Neuron (in vitro differentiated cells): Measurements from ENCODE around the gene KCNK2.

Source experiments
- H2AFZ ChIP-seq: one replicate; pipeline ENCODE4 v1.6.1; 2013; ENCODE audit warnings: low read depth, mild to moderate bottlenecking, inconsistent platforms, low read length, moderate library complexity
- H3K27me3 ChIP-seq: one replicate; pipeline ENCODE4 v1.6.1; 2013; ENCODE audit warnings: low read length; ENCODE audit not compliant: insufficient read depth
- H3K36me3 ChIP-seq: one replicate; pipeline ENCODE4 v1.6.1; 2013; ENCODE audit warnings: low read length; ENCODE audit not compliant: insufficient read depth
- H3K4me1 ChIP-seq: one replicate; pipeline ENCODE4 v1.6.1; 2013; ENCODE audit warnings: low read length; ENCODE audit not compliant: insufficient read depth
- H3K4me3 ChIP-seq: 2 replicates; pipeline ENCODE4 v1.5.1; 2013; ENCODE audit warnings: mild to moderate bottlenecking, low read length, moderate library complexity
- H3K9me3 ChIP-seq: one replicate; pipeline ENCODE4 v1.6.1; 2013; ENCODE audit warnings: low read length

Gene KCNK2

GRCh38 chr1:215200121-215200520, 117.6 kb downstream of the KCNK2 start:
- H2AFZ ChIP-seq = no peak overlapping the region
- no peaks in the 10 kb centered on the region for H3K36me3 ChIP-seq
- no peaks in the 10 kb centered on the region for H3K27me3 ChIP-seq
- no peak overlapping the region for H3K4me3 ChIP-seq
- peaks cover 16% of the 10 kb centered on the region for H3K4me1 ChIP-seq
- H3K9me3 ChIP-seq = no peaks in the 10 kb centered on the region

GRCh38 chr1:215201283-215201682, 118.7 kb downstream of the KCNK2 start:
- peaks cover 16% of the 10 kb centered on the region for H3K4me1 ChIP-seq
- no peaks in the 10 kb centered on the region for H3K36me3 ChIP-seq
- no peak overlapping the region for H2AFZ ChIP-seq
- no peak overlapping the region for H3K4me3 ChIP-seq
- H3K27me3 ChIP-seq = no peaks in the 10 kb centered on the region
- no peaks in the 10 kb centered on the region for H3K9me3 ChIP-seq

- H3K36me3 ChIP-seq = no peaks in the 10 kb centered on the region
- H3K4me3 ChIP-seq = no peak overlapping the region
- no peak overlapping the region for H2AFZ ChIP-seq
- H3K4me1 ChIP-seq = peaks cover 16% of the 10 kb centered on the region
- H3K27me3 ChIP-seq = no peaks in the 10 kb centered on the region
- no peaks in the 10 kb centered on the region for H3K9me3 ChIP-seq
Observed at GRCh38 chr1:215202868-215203267, 120.3 kb downstream of the KCNK2 start.

GRCh38 chr1:215210167-215210566, 127.6 kb downstream of the KCNK2 start:
- H3K4me1 ChIP-seq = no peaks in the 10 kb centered on the region
- no peaks in the 10 kb centered on the region for H3K27me3 ChIP-seq
- H3K36me3 ChIP-seq = no peaks in the 10 kb centered on the region
- no peak overlapping the region for H2AFZ ChIP-seq
- H3K4me3 ChIP-seq = no peak overlapping the region
- H3K9me3 ChIP-seq = no peaks in the 10 kb centered on the region

- no peaks in the 10 kb centered on the region for H3K36me3 ChIP-seq
- H3K27me3 ChIP-seq = no peaks in the 10 kb centered on the region
- no peak overlapping the region for H2AFZ ChIP-seq
- H3K4me1 ChIP-seq = no peaks in the 10 kb centered on the region
- no peaks in the 10 kb centered on the region for H3K9me3 ChIP-seq
- H3K4me3 ChIP-seq = no peak overlapping the region
Observed at GRCh38 chr1:215215846-215216245, 133.3 kb downstream of the KCNK2 start.

GRCh38 chr1:215219372-215219771, 136.8 kb downstream of the KCNK2 start:
- H3K9me3 ChIP-seq = no peaks in the 10 kb centered on the region

GRCh38 chr1:215220346-215220745, 137.8 kb downstream of the KCNK2 start:
- Histone ChIP-seq H3K36me3 (no peaks in the 10 kb centered on the region), H3K4me1 (no peaks in the 10 kb centered on the region), H3K27me3 (no peaks in the 10 kb centered on the region), H2AFZ (no peak overlapping the region), H3K9me3 (no peaks in the 10 kb centered on the region), H3K4me3 (no peak overlapping the region)

More at GRCh38 chr1:215219372-215219771, 136.8 kb downstream of the KCNK2 start:
- Histone ChIP-seq H3K4me1 (no peaks in the 10 kb centered on the region), H3K4me3 (no peak overlapping the region), H3K27me3 (no peaks in the 10 kb centered on the region), H3K36me3 (no peaks in the 10 kb centered on the region), H2AFZ (no peak overlapping the region)

- Histone ChIP-seq H3K4me3 (no peak overlapping the region), H3K36me3 (no peaks in the 10 kb centered on the region), H3K4me1 (no peaks in the 10 kb centered on the region), H2AFZ (no peak overlapping the region), H3K9me3 (no peaks in the 10 kb centered on the region), H3K27me3 (no peaks in the 10 kb centered on the region)
Observed at GRCh38 chr1:215226757-215227156, 144.2 kb downstream of the KCNK2 start.

GRCh38 chr1:215228193-215228592, 145.7 kb downstream of the KCNK2 start:
- Histone ChIP-seq H3K27me3 (no peaks in the 10 kb centered on the region), H3K9me3 (no peaks in the 10 kb centered on the region), H3K4me3 (no peak overlapping the region), H3K4me1 (no peaks in the 10 kb centered on the region), H3K36me3 (no peaks in the 10 kb centered on the region), H2AFZ (no peak overlapping the region)

- H3K36me3 ChIP-seq = no peaks in the 10 kb centered on the region
- no peak overlapping the region for H2AFZ ChIP-seq
- no peaks in the 10 kb centered on the region for H3K27me3 ChIP-seq
- no peak overlapping the region for H3K4me3 ChIP-seq
- H3K9me3 ChIP-seq = no peaks in the 10 kb centered on the region
- no peaks in the 10 kb centered on the region for H3K4me1 ChIP-seq
Observed at GRCh38 chr1:215241451-215241850, 158.9 kb downstream of the KCNK2 start.

GRCh38 chr1:215243345-215244054, 161.0 kb downstream of the KCNK2 start:
- Histone ChIP-seq H2AFZ (no peak overlapping the region), H3K36me3 (no peaks in the 10 kb centered on the region), H3K4me1 (no peaks in the 10 kb centered on the region), H3K27me3 (no peaks in the 10 kb centered on the region), H3K4me3 (no peak overlapping the region), H3K9me3 (no peaks in the 10 kb centered on the region)

GRCh38 chr1:215250913-215251312, 168.4 kb downstream of the KCNK2 start:
- H3K27me3 ChIP-seq = no peaks in the 10 kb centered on the region
- H2AFZ ChIP-seq = no peak overlapping the region
- H3K4me3 ChIP-seq = no peak overlapping the region
- no peaks in the 10 kb centered on the region for H3K9me3 ChIP-seq
- no peaks in the 10 kb centered on the region for H3K4me1 ChIP-seq
- H3K36me3 ChIP-seq = no peaks in the 10 kb centered on the region

GRCh38 chr1:215251428-215251827, 168.9 kb downstream of the KCNK2 start:
- no peaks in the 10 kb centered on the region for H3K4me1 ChIP-seq
- no peak overlapping the region for H2AFZ ChIP-seq
- H3K27me3 ChIP-seq = no peaks in the 10 kb centered on the region
- no peaks in the 10 kb centered on the region for H3K36me3 ChIP-seq
- no peak overlapping the region for H3K4me3 ChIP-seq
- no peaks in the 10 kb centered on the region for H3K9me3 ChIP-seq

- Histone ChIP-seq H3K27me3 (no peaks in the 10 kb centered on the region), H3K4me1 (no peaks in the 10 kb centered on the region), H3K36me3 (no peaks in the 10 kb centered on the region), H3K9me3 (no peaks in the 10 kb centered on the region), H2AFZ (no peak overlapping the region), H3K4me3 (no peak overlapping the region)
Observed at GRCh38 chr1:215252164-215252563, 169.6 kb downstream of the KCNK2 start.
